NT2/D1 (cell line): Measurements from ENCODE around the gene PEAK1.

ENCODE experiments used
- SUZ12 ChIP-seq: IDR thresholded peaks from 2 replicates; pipeline ENCODE4 v1.6.1; 2011; ENCODE audit not compliant: insufficient read length, insufficient read depth; ENCODE audit errors: extremely low read depth
- YY1 ChIP-seq: IDR thresholded peaks from 2 replicates; pipeline ENCODE4 v1.6.1; 2011; ENCODE audit not compliant: insufficient read length, insufficient read depth
- ZNF274 ChIP-seq: IDR thresholded peaks from 2 replicates; pipeline ENCODE4 v1.6.1; 2011; ENCODE audit warnings: mild to moderate bottlenecking, low read depth, low read length

- TF ChIP-seq SUZ12 (no peak), ZNF274 (no peak), YY1 (no peak)
These were observed 191.1 kb downstream of the PEAK1 start for GRCh38 chr15:77228828-77229227.
